ENCODE results near the gene FOXJ1.

The FOXJ1 gene

GRCh38 chr17:76179496-76180467 lies 38.7 kb upstream of the FOXJ1 start:
- no peak for TF ChIP-seq CTCF (IDR thresholded peaks at IDR 0.05; ENCODE audit: extremely low read depth, missing control alignments)

GRCh38 chr17:76178124-76178523 lies 37.1 kb upstream of the FOXJ1 start:
- no peak for DNase-seq (ENCODE audit: low spot score)
- TF ChIP-seq CTCF (IDR thresholded peaks at IDR 0.05; ENCODE audit: extremely low read depth, missing control alignments): no peak

More at GRCh38 chr17:76179496-76180467, 38.7 kb upstream of the FOXJ1 start:
- peak; percentile 53 for DNase-seq (ENCODE audit: low spot score)

GRCh38 chr17:76176701-76177574 lies 35.9 kb upstream of the FOXJ1 start:
- no peak for TF ChIP-seq CTCF (IDR thresholded peaks at IDR 0.05; ENCODE audit: extremely low read depth, missing control alignments)
- DNase-seq (ENCODE audit: low spot score): no peak

DNA sequence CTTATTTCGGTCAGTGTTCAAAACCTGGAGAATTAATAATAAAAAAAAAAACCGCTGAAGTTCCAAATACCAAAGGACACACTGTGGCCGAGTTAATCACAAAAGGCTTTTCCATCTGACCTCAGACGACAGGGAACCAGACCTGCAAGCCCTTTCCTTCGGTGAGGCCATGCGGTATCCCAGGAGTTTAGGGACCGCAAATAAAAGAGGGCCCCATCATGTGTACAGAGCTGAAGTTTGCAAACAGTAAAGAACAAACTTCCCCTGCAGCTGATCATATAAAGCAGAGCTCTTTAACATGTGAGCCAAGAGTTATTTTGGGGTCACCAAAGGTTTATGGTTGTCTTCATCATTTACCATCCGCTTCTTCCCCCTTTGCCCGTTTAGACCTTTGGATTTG lies 33.0 kb upstream of the FOXJ1 start:
- DNase-seq (ENCODE audit: low spot score): no peak
- no peak for TF ChIP-seq CTCF (IDR thresholded peaks at IDR 0.05; ENCODE audit: extremely low read depth, missing control alignments)

- no peak for TF ChIP-seq CTCF (IDR thresholded peaks at IDR 0.05; ENCODE audit: extremely low read depth, missing control alignments)
- no peak for DNase-seq (ENCODE audit: low spot score)
Measured at GRCh38 chr17:76173474-76173873, 32.4 kb upstream of the FOXJ1 start.

DNA sequence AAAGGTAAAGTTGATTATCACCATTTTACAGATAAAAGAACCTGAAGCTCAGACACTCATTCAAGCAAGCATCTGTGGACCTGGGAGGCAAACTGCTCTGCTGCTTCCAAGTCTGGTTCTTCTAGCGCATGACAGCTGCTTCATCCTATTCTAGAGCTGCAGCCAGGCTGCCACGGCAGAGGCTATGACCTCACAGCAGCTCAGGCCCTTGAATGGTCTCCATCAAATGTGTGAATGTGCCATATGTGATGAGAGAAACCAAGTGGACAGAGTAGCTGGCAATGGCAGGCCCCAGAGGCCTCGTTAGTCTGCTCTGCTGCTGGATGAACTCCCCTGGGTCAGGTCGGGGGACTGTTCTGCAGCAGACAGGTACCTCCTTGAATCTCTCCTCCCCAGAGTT lies 30.7 kb upstream of the FOXJ1 start:
- no peak for DNase-seq (ENCODE audit: low spot score)
- TF ChIP-seq CTCF (IDR thresholded peaks at IDR 0.05; ENCODE audit: extremely low read depth, missing control alignments): no peak

- TF ChIP-seq CTCF (IDR thresholded peaks at IDR 0.05; ENCODE audit: extremely low read depth, missing control alignments): no peak
- no peak for DNase-seq (ENCODE audit: low spot score)
Measured at GRCh38 chr17:76170114-76170513, 29.1 kb upstream of the FOXJ1 start.
